HCT116 (cell line): ENCODE data around the gene MYLK4. TPM values are rescaled to one million over a fixed set of nuclear protein-coding genes. Genes with fewer than 3 reads are reported as not detected.

Source experiments
- ATAC-seq: fragments of 200-7000 bp; cut with Tn5 transposase; 2 replicates; pipeline ENCODE4 v1.9.1; 2020; ENCODE audit warnings: mild to moderate bottlenecking, moderate library complexity
- BruUV-seq: library from RNA; stranded (reverse); fragments of 400-500 nt; replicated peaks from 2 replicates; lab custom pipeline; 2021; lab: Mats Ljungman, UMichigan
- CTCF ChIA-PET: fragments of 300-600 bp; sonication (Branson Sonifier 250); formaldehyde crosslinking; loops from one replicate; lab custom pipeline; 2021; ENCODE audit warnings: antibody characterized with exemption; lab: Charles Lee
- POLR2A ChIA-PET: fragments of 300-600, 350-600 bp; sonication (Branson Sonifier 250); formaldehyde crosslinking; loops from one replicate; lab custom pipeline; 2021; ENCODE audit warnings: antibody characterized with exemption; lab: Charles Lee
- RAD21 ChIA-PET, 2 experiments: fragments of 300-600 bp; sonication (Branson Sonifier 250); formaldehyde crosslinking; loops; one replicate each; lab custom pipeline; 2023; ENCODE audit warnings: low total read pairs in 2 of 2; ENCODE audit not compliant: uncharacterized antibody in 2 of 2, unreplicated experiment in 2 of 2, low non-redundant PET in 1 of 2; lab: Charles Lee
- DNase-seq: peaks from one replicate; pipeline ENCODE4 v3.0.0-alpha.2; 2010; ENCODE audit warnings: low read depth, low spot score
- H2AFZ ChIP-seq: fragments of 200-600 bp; shearing (Covaris generic), sonication (generic); 2 replicates; pipeline ENCODE4 v1.6.1; 2017; ENCODE audit warnings: low read depth, mixed run types, mixed read lengths, antibody characterized with exemption, low read length; ENCODE audit not compliant: poor library complexity, severe bottlenecking
- H3K27ac ChIP-seq: 2 replicates; pipeline ENCODE4 v1.5.1; 2012; ENCODE audit warnings: low read depth, low read length
- H3K27me3 ChIP-seq: fragments of 200-600 bp; sonication (generic); 2 replicates; pipeline ENCODE4 v1.6.1; 2016; ENCODE audit warnings: mixed run types, low read length, mixed read lengths; ENCODE audit not compliant: insufficient read depth
- H3K36me3 ChIP-seq, 2 experiments: fragments of 200-500 bp in 1 of 2; fragments of 200-600 bp in 1 of 2; sonication (Bioruptor generic) in 1 of 2; sonication (generic) in 1 of 2; 2 replicates each; pipeline versions ENCODE4 v1.5.1 to v1.6.1; 2014 to 2016; ENCODE audit warnings: low read length in 2 of 2, inconsistent platforms in 1 of 2, mixed read lengths in 1 of 2, mixed run types in 1 of 2; ENCODE audit not compliant: insufficient read depth in 2 of 2, control insufficient read depth in 1 of 2
- H3K4me1 ChIP-seq, 2 experiments: fragments of 200-600 bp in 1 of 2; sonication (generic) in 1 of 2; 2 replicates each; pipeline versions ENCODE4 v1.5.1 to v1.6.1; 2012 to 2017; ENCODE audit warnings: low read length in 2 of 2, inconsistent platforms in 1 of 2, mild to moderate bottlenecking in 1 of 2, mixed read lengths in 1 of 2, mixed run types in 1 of 2, moderate library complexity in 1 of 2; ENCODE audit not compliant: insufficient read depth in 2 of 2, control insufficient read depth in 1 of 2
- H3K4me2 ChIP-seq: fragments of 200-600 bp; sonication (generic); 2 replicates; pipeline ENCODE4 v1.6.1; 2017; ENCODE audit warnings: mixed run types, low read length, mixed read lengths
- H3K4me3 ChIP-seq, 2 experiments: fragments of 200-600 bp in 1 of 2; sonication (generic) in 1 of 2; replicated peaks in 1 of 2; 2 replicates each; pipeline ENCODE4 v1.5.1; 2011 to 2016; ENCODE audit warnings: low read length in 2 of 2, control low read depth in 1 of 2, low read depth in 1 of 2, mild to moderate bottlenecking in 1 of 2, mixed read lengths in 1 of 2, mixed run types in 1 of 2
- H3K79me2 ChIP-seq: fragments of 200-600 bp; sonication (generic); 2 replicates; pipeline ENCODE4 v1.6.1; 2017; ENCODE audit warnings: mild to moderate bottlenecking, mixed run types, low read length, moderate library complexity, mixed read lengths; ENCODE audit not compliant: insufficient read depth
- H3K9ac ChIP-seq: fragments of 200-600 bp; sonication (generic); 2 replicates; pipeline ENCODE4 v1.6.1; 2016; ENCODE audit warnings: low read length, mixed read lengths
- H3K9me2 ChIP-seq: fragments of 200-600 bp; sonication (generic), shearing (Covaris generic); 2 replicates; pipeline ENCODE4 v1.6.1; 2017; ENCODE audit warnings: mixed run types, mild to moderate bottlenecking, moderate library complexity; ENCODE audit not compliant: insufficient read depth
- H3K9me3 ChIP-seq, 2 experiments: fragments of 200-500 bp in 1 of 2; fragments of 200-600 bp in 1 of 2; sonication (Bioruptor generic) in 1 of 2; sonication (generic) in 1 of 2; 2 replicates each; pipeline ENCODE4 v1.6.1; 2014 to 2017; ENCODE audit warnings: low read length in 2 of 2, mixed read lengths in 2 of 2, inconsistent platforms in 1 of 2, low read depth in 1 of 2, mild to moderate bottlenecking in 1 of 2, mixed run types in 1 of 2, moderate library complexity in 1 of 2; ENCODE audit not compliant: control insufficient read depth in 1 of 2, insufficient read depth in 1 of 2
- H4K20me1 ChIP-seq: fragments of 200-600 bp; sonication (generic), shearing (Covaris generic); 2 replicates; pipeline ENCODE4 v1.6.1; 2017; ENCODE audit warnings: mixed run types, mild to moderate bottlenecking, moderate library complexity; ENCODE audit not compliant: insufficient read depth
- CBX3 ChIP-seq: IDR thresholded peaks from 2 replicates; pipeline ENCODE4 v1.6.1; 2012; ENCODE audit warnings: low read depth
- CEBPB ChIP-seq: IDR thresholded peaks from 2 replicates; pipeline ENCODE4 v1.6.1; 2012; ENCODE audit warnings: low read depth
- EGR1 ChIP-seq: IDR thresholded peaks from 2 replicates; pipeline ENCODE4 v1.6.1; 2012; ENCODE audit warnings: low read depth
- ELF1 ChIP-seq: IDR thresholded peaks from 2 replicates; pipeline ENCODE4 v1.6.1; 2012; ENCODE audit warnings: low read depth, borderline replicate concordance
- EZH2 ChIP-seq: fragments of 200-600 bp; sonication (generic); IDR thresholded peaks from 2 replicates; pipeline ENCODE4 v1.6.1; 2017; ENCODE audit warnings: antibody characterized with exemption, mixed run types
- EZH2phosphoT487 ChIP-seq: fragments of 200-600 bp; IDR thresholded peaks from 2 replicates; pipeline ENCODE4 v1.6.1; 2018; ENCODE audit warnings: antibody characterized with exemption, borderline replicate concordance
- FOSL1 ChIP-seq: IDR thresholded peaks from 2 replicates; pipeline ENCODE4 v1.6.1; 2012; ENCODE audit warnings: low read depth
- JUND ChIP-seq: IDR thresholded peaks from 2 replicates; pipeline ENCODE4 v1.6.1; 2012
- POLR2A ChIP-seq: IDR thresholded peaks from 2 replicates; pipeline ENCODE4 v1.7.0; 2011; ENCODE audit warnings: borderline replicate concordance; ENCODE audit not compliant: insufficient read depth, insufficient read length; ENCODE audit errors: extremely low read depth
- POLR2AphosphoS5 ChIP-seq: IDR thresholded peaks from 2 replicates; pipeline ENCODE4 v1.6.1; 2011; ENCODE audit warnings: mild to moderate bottlenecking, low read depth, low read length, moderate library complexity
- RAD21 ChIP-seq: IDR thresholded peaks from 2 replicates; pipeline ENCODE4 v1.6.1; 2012; ENCODE audit warnings: low read depth, mild to moderate bottlenecking
- SIN3A ChIP-seq: IDR thresholded peaks from 2 replicates; pipeline ENCODE4 v1.6.1; 2012; ENCODE audit warnings: low read depth
- SP1 ChIP-seq: IDR thresholded peaks from 2 replicates; pipeline ENCODE4 v1.6.1; 2012; ENCODE audit warnings: low read depth
- SRF ChIP-seq: IDR thresholded peaks from 2 replicates; pipeline ENCODE4 v1.6.1; 2012; ENCODE audit warnings: low read depth
- TCF7L2 ChIP-seq: IDR thresholded peaks from 2 replicates; pipeline ENCODE4 v1.7.0; 2011; ENCODE audit warnings: borderline replicate concordance, inconsistent platforms; ENCODE audit not compliant: insufficient read depth, insufficient read length; ENCODE audit errors: extremely low read depth
- YY1 ChIP-seq: IDR thresholded peaks from 2 replicates; pipeline ENCODE4 v1.6.1; 2011; ENCODE audit warnings: low read length, low read depth, moderate library complexity, mild to moderate bottlenecking; ENCODE audit not compliant: insufficient replicate concordance; ENCODE audit errors: extremely low read depth
- ZFX ChIP-seq: fragments of 450-650 bp; IDR thresholded peaks from 2 replicates; pipeline ENCODE4 v1.6.1; 2017
- ZNF274 ChIP-seq: fragments of 200-500 bp; sonication (Bioruptor generic); IDR thresholded peaks from 2 replicates; pipeline ENCODE4 v1.6.1; 2014; ENCODE audit warnings: mild to moderate bottlenecking, low read depth, low read length, inconsistent platforms
- intact Hi-C: fragments of 100-400 bp; cut with micrococcal nuclease; formaldehyde crosslinking; loops from 2 replicates; pipeline ENCODE4 v1.10.0; 2022
- total RNA-seq: library from RNA; stranded (reverse); gene quantifications from one replicate; pipeline ENCODE4 v1.2.1, GENCODE V29; 2021; ENCODE audit not compliant: unreplicated experiment
- TF ChIP-seq, protein P1 (sequence below): IDR thresholded peaks from 2 replicates; pipeline ENCODE4 v1.6.1; 2011; ENCODE audit warnings: mild to moderate bottlenecking, low read length, moderate library complexity; ENCODE audit not compliant: insufficient replicate concordance; ENCODE audit errors: extremely low read depth
- TF ChIP-seq, protein P2 (sequence below): IDR thresholded peaks from 2 replicates; pipeline ENCODE4 v1.6.1; 2012
- TF ChIP-seq, protein P3 (sequence below): IDR thresholded peaks from 2 replicates; pipeline ENCODE4 v1.6.1; 2012; ENCODE audit warnings: low read depth
- TF ChIP-seq, protein P4 (sequence below): IDR thresholded peaks from 2 replicates; pipeline ENCODE4 v1.6.1; 2012

The MYLK4 gene
- total RNA-seq, 1 experiment from 2014 or later: 0.27 TPM

DNA sequence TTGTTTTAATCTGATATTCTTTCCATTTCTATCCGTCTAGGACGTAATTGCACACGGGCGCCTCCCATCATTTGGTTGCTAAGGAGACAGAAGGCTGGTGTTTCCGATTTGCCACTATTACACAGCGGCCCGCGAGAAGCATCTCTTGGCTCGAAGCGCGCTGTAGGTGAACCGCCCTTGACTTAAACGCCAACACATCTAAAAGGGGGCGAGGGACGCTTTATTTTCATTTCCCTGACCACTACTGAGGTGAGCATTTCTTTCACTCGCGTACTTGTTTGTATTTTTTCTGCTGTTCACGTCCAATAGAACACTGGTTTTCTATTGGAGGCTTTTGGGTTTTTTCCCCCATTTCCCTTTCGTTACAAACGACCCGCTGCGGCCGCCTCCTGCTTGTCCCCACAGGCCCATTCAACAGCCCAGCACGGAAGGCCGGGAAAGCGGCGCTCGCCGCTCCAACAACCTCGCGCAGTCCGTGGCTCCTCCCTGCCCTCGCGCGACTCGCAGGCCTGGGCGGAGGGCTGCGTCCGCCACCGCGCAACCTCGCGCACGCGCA lies 14.0 kb upstream of the MYLK4 start:
- BruUV-seq: TSS peak; percentile 91
- TF ChIP-seq RAD21 (no peak), ZFX (no peak), EGR1 (no peak), CEBPB (no peak), EZH2 (no peak), YY1 (no peak), EZH2phosphoT487 (no peak), ELF1 (no peak; the same call in 1 of the 2 replicates), JUND (no peak), SRF (no peak), CBX3 (no peak), POLR2AphosphoS5 (peak; percentile 75), ZNF274 (no peak), FOSL1 (no peak), SP1 (no peak), TCF7L2 (no peak), POLR2A (peak; percentile 13), SIN3A (peak; percentile 66; the same call in 1 of the 2 replicates)
- TF ChIP-seq, protein P1, sequence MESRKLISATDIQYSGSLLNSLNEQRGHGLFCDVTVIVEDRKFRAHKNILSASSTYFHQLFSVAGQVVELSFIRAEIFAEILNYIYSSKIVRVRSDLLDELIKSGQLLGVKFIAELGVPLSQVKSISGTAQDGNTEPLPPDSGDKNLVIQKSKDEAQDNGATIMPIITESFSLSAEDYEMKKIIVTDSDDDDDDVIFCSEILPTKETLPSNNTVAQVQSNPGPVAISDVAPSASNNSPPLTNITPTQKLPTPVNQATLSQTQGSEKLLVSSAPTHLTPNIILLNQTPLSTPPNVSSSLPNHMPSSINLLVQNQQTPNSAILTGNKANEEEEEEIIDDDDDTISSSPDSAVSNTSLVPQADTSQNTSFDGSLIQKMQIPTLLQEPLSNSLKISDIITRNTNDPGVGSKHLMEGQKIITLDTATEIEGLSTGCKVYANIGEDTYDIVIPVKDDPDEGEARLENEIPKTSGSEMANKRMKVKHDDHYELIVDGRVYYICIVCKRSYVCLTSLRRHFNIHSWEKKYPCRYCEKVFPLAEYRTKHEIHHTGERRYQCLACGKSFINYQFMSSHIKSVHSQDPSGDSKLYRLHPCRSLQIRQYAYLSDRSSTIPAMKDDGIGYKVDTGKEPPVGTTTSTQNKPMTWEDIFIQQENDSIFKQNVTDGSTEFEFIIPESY: no peak
- TF ChIP-seq, protein P2, sequence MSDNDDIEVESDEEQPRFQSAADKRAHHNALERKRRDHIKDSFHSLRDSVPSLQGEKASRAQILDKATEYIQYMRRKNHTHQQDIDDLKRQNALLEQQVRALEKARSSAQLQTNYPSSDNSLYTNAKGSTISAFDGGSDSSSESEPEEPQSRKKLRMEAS: peak; percentile 10; the same call in 1 of the 2 replicates
- TF ChIP-seq, protein P3, sequence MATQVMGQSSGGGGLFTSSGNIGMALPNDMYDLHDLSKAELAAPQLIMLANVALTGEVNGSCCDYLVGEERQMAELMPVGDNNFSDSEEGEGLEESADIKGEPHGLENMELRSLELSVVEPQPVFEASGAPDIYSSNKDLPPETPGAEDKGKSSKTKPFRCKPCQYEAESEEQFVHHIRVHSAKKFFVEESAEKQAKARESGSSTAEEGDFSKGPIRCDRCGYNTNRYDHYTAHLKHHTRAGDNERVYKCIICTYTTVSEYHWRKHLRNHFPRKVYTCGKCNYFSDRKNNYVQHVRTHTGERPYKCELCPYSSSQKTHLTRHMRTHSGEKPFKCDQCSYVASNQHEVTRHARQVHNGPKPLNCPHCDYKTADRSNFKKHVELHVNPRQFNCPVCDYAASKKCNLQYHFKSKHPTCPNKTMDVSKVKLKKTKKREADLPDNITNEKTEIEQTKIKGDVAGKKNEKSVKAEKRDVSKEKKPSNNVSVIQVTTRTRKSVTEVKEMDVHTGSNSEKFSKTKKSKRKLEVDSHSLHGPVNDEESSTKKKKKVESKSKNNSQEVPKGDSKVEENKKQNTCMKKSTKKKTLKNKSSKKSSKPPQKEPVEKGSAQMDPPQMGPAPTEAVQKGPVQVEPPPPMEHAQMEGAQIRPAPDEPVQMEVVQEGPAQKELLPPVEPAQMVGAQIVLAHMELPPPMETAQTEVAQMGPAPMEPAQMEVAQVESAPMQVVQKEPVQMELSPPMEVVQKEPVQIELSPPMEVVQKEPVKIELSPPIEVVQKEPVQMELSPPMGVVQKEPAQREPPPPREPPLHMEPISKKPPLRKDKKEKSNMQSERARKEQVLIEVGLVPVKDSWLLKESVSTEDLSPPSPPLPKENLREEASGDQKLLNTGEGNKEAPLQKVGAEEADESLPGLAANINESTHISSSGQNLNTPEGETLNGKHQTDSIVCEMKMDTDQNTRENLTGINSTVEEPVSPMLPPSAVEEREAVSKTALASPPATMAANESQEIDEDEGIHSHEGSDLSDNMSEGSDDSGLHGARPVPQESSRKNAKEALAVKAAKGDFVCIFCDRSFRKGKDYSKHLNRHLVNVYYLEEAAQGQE: no peak
- TF ChIP-seq, protein P4, sequence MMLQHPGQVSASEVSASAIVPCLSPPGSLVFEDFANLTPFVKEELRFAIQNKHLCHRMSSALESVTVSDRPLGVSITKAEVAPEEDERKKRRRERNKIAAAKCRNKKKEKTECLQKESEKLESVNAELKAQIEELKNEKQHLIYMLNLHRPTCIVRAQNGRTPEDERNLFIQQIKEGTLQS: no peak

More for the DNA sequence above, 14.0 kb upstream of the MYLK4 start:
- CTCF ChIA-PET: interaction anchor here (1.1 to 1.5 kb wide), 6 partner anchors 8 to 237 kb away, joined by 3 to 7 read pairs (median 4); partner anchors contain the start of gene MYLK4
- Histone ChIP-seq H3K4me2 (peak overlapping the region; percentile 78), H3K79me2 (peaks cover 42% of the 10 kb centered on the region), H3K9ac (peak overlapping the region; percentile 64), H3K4me3 (peak overlapping the region; percentile 56 to 59), H3K4me1 (peaks cover 18 to 28% of the 10 kb centered on the region in 2 experiments), H2AFZ (peak overlapping the region; percentile 2), H3K36me3 (peaks cover 3 to 4% of the 10 kb centered on the region in 2 experiments; a peak in 3 of 4 replicates), H3K27ac (peak overlapping the region; percentile 72), H3K9me2 (no peaks in the 10 kb centered on the region), H3K27me3 (no peaks in the 10 kb centered on the region), H3K9me3 (no peaks in the 10 kb centered on the region; a peak in 1 of 4 replicates), H4K20me1 (peaks cover 15% of the 10 kb centered on the region; the same call in 1 of the 2 replicates)
- no peak for DNase-seq
- ATAC-seq: peak; percentile 85
- POLR2A ChIA-PET: interaction anchor here (0.6 to 1.2 kb wide), 6 partner anchors 27 to 1244 kb away, joined by 3 to 4 read pairs (median 3); no protein-coding TSS in a partner anchor
- intact Hi-C loops: loop anchor here (10.0 kb wide), 1 partner anchor 300 kb away; the partner anchor contains the start of gene RIPK1
- RAD21 ChIA-PET: no interaction called here
